GM12801 (cell line): ENCODE measurements around the gene CARD11.

Experiments used
- TF ChIP-seq, protein P1 (sequence below): IDR thresholded peaks from one replicate; pipeline ENCODE4 v1.5.1; 2011; ENCODE audit warnings: control low read depth; ENCODE audit not compliant: insufficient read length; ENCODE audit errors: extremely low read depth

Gene CARD11

GRCh38 chr7:3043544-3044371, at the start of gene CARD11:
TSS of gene CARD11 (minus strand) at chr7:3043867. CDS start at chr7:2958506, 85,361 bp downstream.
- TF ChIP-seq, protein P1, sequence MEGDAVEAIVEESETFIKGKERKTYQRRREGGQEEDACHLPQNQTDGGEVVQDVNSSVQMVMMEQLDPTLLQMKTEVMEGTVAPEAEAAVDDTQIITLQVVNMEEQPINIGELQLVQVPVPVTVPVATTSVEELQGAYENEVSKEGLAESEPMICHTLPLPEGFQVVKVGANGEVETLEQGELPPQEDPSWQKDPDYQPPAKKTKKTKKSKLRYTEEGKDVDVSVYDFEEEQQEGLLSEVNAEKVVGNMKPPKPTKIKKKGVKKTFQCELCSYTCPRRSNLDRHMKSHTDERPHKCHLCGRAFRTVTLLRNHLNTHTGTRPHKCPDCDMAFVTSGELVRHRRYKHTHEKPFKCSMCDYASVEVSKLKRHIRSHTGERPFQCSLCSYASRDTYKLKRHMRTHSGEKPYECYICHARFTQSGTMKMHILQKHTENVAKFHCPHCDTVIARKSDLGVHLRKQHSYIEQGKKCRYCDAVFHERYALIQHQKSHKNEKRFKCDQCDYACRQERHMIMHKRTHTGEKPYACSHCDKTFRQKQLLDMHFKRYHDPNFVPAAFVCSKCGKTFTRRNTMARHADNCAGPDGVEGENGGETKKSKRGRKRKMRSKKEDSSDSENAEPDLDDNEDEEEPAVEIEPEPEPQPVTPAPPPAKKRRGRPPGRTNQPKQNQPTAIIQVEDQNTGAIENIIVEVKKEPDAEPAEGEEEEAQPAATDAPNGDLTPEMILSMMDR: no peak

DNA sequence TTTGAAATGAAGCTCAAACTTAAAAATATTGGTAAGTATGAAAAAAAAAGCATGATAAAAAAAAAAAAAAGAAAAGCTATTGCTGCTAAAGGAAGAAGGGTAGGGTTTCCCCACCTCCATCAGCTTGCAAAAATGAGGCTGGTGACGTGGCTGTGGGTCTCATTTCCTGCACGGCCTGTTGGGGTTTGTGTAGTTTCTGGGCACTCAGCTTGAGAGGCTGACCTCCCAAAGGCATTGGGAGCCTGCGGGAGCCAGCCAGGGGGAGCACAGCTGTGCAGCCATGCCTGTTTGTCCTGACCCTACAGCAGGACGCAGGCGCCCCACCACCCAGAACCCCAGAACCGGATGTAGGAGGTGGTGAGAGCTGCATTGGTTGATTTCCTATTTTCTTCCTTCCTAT, 48.8 kb upstream of the CARD11 start:
- TF ChIP-seq, protein P1: no peak

- TF ChIP-seq, protein P1: no peak
These were observed 48.0 kb upstream of the CARD11 start for GRCh38 chr7:3091631-3092030.

DNA sequence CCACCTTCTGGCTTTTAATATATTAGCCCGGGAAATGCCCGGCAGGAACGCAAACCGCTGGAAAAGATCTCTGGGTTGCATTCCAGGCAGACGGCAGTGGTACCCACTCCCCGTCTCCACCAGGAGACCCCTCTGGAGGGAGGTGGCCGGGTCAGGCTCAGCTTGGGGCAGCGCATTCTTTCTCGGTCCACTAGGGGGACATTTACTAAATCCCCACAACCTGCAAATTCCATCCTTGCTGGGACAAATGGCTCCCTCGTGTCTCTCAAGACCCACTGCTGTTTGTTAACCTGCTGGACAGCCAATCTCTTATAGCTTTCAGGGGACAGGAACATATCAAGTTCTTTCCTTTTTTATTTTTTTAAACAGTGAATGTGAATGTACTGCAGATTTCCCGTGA, 45.8 kb upstream of the CARD11 start:
- TF ChIP-seq, protein P1: no peak

DNA sequence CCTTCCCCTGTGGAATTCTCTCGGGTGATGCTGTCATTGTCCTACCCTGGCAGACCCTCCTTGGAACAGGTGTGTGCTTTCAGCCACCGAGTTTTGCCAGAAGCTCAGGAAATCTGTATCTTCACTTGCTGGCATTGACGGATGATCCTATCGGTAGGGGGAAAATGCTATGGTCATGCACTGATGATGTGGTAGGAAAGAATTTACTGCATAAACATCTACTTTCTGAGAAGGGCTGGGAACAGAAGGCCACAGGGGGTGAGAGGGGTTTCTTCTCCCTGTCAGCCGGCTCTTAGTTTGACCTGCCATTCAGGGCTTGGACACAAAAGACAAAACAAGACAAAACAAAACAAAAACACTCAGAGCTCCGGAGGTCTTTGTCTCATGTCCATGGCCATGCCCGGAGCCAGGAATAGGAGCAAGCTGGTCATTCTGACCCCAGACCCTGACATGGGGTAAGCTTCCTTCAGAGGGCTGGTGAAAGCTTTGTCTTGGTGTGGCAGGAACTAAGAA, 43.6 kb upstream of the CARD11 start:
- TF ChIP-seq, protein P1: no peak

GRCh38 chr7:3083350-3083749, 39.7 kb upstream of the CARD11 start:
- TF ChIP-seq, protein P1: no peak

- TF ChIP-seq, protein P1: no peak
These were observed 39.2 kb upstream of the CARD11 start for GRCh38 chr7:3082831-3083230.
